SK-N-SH (cell line): ENCODE data around the gene ENO1.
"Not testable (repeated sequence)": the region's sequence is repeated elsewhere in the genome, so short reads cannot be mapped to it uniquely, and the experiment has no call there.

Experiments used
- FOXM1 ChIP-seq: IDR thresholded peaks from 2 replicates; pipeline ENCODE4 v1.4.0; 2012; ENCODE audit warnings: low read depth, mild to moderate bottlenecking
- POLR2AphosphoS5 ChIP-seq: IDR thresholded peaks from 2 replicates; pipeline ENCODE4 v1.6.1; 2012; ENCODE audit warnings: low read depth, low read length
- RCOR1 ChIP-seq: fragments of 150-350 bp; IDR thresholded peaks from 2 replicates; pipeline ENCODE4 v1.6.1; 2017; ENCODE audit warnings: antibody characterized with exemption, low read length
- YY1 ChIP-seq: IDR thresholded peaks from 2 replicates; pipeline ENCODE4 v1.4.0; 2012; ENCODE audit warnings: low read depth, mild to moderate bottlenecking
- TF ChIP-seq, protein P1 (sequence below): fragments of 200-600 bp; sonication (generic); IDR thresholded peaks from 2 replicates; pipeline ENCODE4 v1.6.1; 2017; ENCODE audit warnings: antibody characterized with exemption, mild to moderate bottlenecking, moderate library complexity

DNA sequence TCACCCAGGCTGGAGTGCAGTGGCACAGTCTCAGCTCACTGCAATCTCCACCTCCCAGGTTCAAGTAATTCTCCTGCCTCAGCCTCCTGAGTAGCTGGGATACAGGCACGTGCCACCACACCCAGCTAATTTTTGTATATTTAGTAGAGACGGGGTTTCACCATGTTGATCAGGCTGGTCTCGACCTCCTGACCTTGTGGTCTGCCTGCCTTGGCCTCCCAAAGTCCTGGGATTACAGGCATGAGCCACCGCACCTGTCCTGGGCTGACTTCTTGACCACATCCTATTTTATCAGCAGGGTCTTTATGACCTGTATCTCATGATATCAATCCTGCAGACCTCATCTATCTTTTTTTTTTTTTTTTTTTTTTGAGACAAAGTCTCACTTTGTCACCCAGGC, 22.2 kb upstream of the ENO1 start:
- TF ChIP-seq RCOR1, POLR2AphosphoS5, FOXM1, YY1: not testable (repeated sequence)
- TF ChIP-seq, protein P1, sequence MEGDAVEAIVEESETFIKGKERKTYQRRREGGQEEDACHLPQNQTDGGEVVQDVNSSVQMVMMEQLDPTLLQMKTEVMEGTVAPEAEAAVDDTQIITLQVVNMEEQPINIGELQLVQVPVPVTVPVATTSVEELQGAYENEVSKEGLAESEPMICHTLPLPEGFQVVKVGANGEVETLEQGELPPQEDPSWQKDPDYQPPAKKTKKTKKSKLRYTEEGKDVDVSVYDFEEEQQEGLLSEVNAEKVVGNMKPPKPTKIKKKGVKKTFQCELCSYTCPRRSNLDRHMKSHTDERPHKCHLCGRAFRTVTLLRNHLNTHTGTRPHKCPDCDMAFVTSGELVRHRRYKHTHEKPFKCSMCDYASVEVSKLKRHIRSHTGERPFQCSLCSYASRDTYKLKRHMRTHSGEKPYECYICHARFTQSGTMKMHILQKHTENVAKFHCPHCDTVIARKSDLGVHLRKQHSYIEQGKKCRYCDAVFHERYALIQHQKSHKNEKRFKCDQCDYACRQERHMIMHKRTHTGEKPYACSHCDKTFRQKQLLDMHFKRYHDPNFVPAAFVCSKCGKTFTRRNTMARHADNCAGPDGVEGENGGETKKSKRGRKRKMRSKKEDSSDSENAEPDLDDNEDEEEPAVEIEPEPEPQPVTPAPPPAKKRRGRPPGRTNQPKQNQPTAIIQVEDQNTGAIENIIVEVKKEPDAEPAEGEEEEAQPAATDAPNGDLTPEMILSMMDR, result not testable (repeated sequence)
